Natural killer cell (primary cell): Measurements from ENCODE around the gene GSE1. TPM values are rescaled to one million over a fixed set of nuclear protein-coding genes. Genes with fewer than 3 reads are reported as not detected.
A peak's percentile ranks its signal among the peaks of the same experiment; 100 is the strongest.

Experiments
- ATAC-seq, 3 donors: fragments of 150-1000 bp in 2 of 3; fragments of 200-7000 bp in 1 of 3; cut with Tn5 transposase; 1 replicate in 1 of 3; 2 replicates in 2 of 3; pipeline ENCODE4 v1.10.0; 2021; ENCODE audit warnings: mild to moderate bottlenecking in 2 of 3, moderate library complexity in 2 of 3
- DNase-seq, 2 donors: peaks; one replicate each; pipeline versions ENCODE4 v3.0.0 to v3.0.0-alpha.2; 2013 to 2021; ENCODE audit warnings: mixed read lengths in 1 of 2
- H3K27ac ChIP-seq: one replicate; pipeline ENCODE4 v1.5.1; 2013; ENCODE audit warnings: mild to moderate bottlenecking, low read length
- H3K27me3 ChIP-seq: one replicate; pipeline ENCODE4 v1.6.1; 2013; ENCODE audit warnings: low read length; ENCODE audit not compliant: control insufficient read depth, insufficient read depth
- H3K36me3 ChIP-seq: one replicate; pipeline ENCODE4 v1.6.1; 2013; ENCODE audit warnings: low read length; ENCODE audit not compliant: control insufficient read depth, insufficient read depth
- H3K4me1 ChIP-seq: one replicate; pipeline ENCODE4 v1.6.1; 2013; ENCODE audit warnings: low read length; ENCODE audit not compliant: control insufficient read depth, insufficient read depth
- H3K4me3 ChIP-seq: one replicate; pipeline ENCODE4 v1.5.1; 2013; ENCODE audit warnings: low read length
- H3K9me3 ChIP-seq: one replicate; pipeline ENCODE4 v1.6.1; 2013; ENCODE audit warnings: low read length; ENCODE audit not compliant: control insufficient read depth, insufficient read depth
- H3K27ac Mint-ChIP-seq, 2 donors: one replicate each; pipeline ENCODE4 v1.8.0; 2022; ENCODE audit warnings: mild to moderate bottlenecking in 2 of 2, mixed read lengths in 2 of 2, moderate library complexity in 1 of 2
- H3K27me3 Mint-ChIP-seq, 2 donors: one replicate each; pipeline ENCODE4 v1.8.0; 2022; ENCODE audit warnings: low read depth in 2 of 2, mixed read lengths in 2 of 2
- H3K36me3 Mint-ChIP-seq: one replicate; pipeline ENCODE4 v1.8.0; 2022; ENCODE audit warnings: mixed read lengths
- H3K4me1 Mint-ChIP-seq, 2 donors: one replicate each; pipeline ENCODE4 v1.8.0; 2022; ENCODE audit warnings: mixed read lengths in 2 of 2
- H3K4me3 Mint-ChIP-seq: one replicate; pipeline ENCODE4 v1.8.0; 2022; ENCODE audit warnings: mild to moderate bottlenecking, moderate library complexity, mixed read lengths
- H3K9me3 Mint-ChIP-seq, 2 donors: one replicate each; pipeline ENCODE4 v1.8.0; 2022; ENCODE audit warnings: mixed read lengths in 2 of 2
- WGBS: methylation state at CpG from one replicate; pipeline ENCODE4 v1.1.7; 2013; ENCODE audit warnings: missing lambda C conversion rate; ENCODE audit not compliant: insufficient coverage; 5-methylcytosine and 5-hydroxymethylcytosine counted together
- intact Hi-C: fragments of 100-400 bp; cut with micrococcal nuclease; formaldehyde crosslinking; loops from one replicate; pipeline ENCODE4 v1.14.2; 2022
- total RNA-seq, 4 donors: library from RNA; stranded (reverse); fragments of 120-200 nt in 1 of 4; gene quantifications; one replicate each; pipeline versions ENCODE4 v1.2.3 to v1.2.4, GENCODE V29; 2013 to 2022
- TF ChIP-seq, protein P1 (sequence below): fragments of 200-600 bp; IDR thresholded peaks from one replicate; pipeline ENCODE4 v1.8.0; 2022; ENCODE audit warnings: antibody characterized with exemption

Gene GSE1
- total RNA-seq, result 100 to 1,000 TPM; 232 to 277 (median 233) TPM
- 58.8 TPM for total RNA-seq (2013)

DNA sequence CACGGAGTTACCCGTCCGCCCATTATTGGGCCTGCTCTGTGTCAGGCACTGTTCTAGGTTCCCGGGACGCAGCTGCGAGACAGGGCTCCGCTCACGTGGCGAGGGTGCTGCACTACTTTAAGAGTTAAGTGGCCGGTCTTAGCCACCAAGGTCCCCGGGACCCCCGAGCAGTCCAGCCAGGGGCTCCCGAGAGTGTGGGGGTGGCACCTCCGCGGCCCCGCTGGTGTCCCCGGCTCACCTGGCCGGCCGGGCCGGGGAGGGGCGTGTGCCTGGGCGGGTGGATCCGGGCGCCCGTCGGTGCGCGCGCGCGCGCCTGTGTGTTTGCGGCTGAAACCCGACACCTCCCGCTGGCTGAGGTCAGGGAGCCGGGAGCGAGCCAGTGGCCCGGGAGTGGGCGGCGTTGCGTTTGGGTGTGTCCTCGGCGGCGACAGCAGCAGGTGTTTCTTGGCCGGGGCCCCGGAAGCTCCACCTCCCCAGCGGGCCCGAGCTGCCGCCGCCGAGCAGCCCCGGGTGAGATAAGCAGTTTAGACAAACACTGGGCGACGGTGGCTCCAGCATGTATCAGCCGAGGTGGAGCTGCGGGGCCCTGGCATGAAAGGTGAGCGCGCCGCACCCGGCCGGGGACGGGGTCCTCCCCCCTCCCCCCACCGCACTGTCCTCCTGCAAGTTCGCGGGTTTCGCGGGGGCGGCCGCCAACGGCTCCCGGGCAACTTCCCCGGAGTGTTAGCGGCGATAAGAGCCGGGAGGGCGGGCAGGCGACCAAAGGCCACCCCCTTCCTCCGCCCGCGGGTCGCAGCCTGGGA, at the start of gene GSE1:
Gene GSE1, plus strand, starts transcription at position 522 of the 803 bp plus-strand sequence. Its CDS starts 70 bp downstream, at position 592.
- DNase-seq (peak; percentile 53 to 76), ATAC-seq (peak; percentile 20 to 23 (median 20))
- H3K27ac Mint-ChIP-seq, result peak within 1 kb of the TSS in 1 of 2 donors; percentile 63
- H3K27ac ChIP-seq, result peak within 1 kb of the TSS; percentile 49
- H3K9me3 ChIP-seq, result no peaks in the 10 kb centered on the region
- intact Hi-C loops, result loop anchor here (10.0 kb wide), 1 partner anchor 308 kb away; no protein-coding TSS in a partner anchor
- H3K4me3 Mint-ChIP-seq, result peak within 1 kb of the TSS; percentile 81
- peak within 1 kb of the TSS; percentile 52 for H3K4me3 ChIP-seq
- H3K27me3 ChIP-seq, result no peaks in the 10 kb centered on the region
- H3K9me3 Mint-ChIP-seq, result no peaks in the 10 kb centered on the region
- peaks cover 87% of the 10 kb centered on the region for H3K4me1 ChIP-seq
- no peaks in the 10 kb centered on the region for H3K36me3 Mint-ChIP-seq
- WGBS, result under 1% methylated on average over 81 of the region's 81 CpGs
- TF ChIP-seq, protein P1, sequence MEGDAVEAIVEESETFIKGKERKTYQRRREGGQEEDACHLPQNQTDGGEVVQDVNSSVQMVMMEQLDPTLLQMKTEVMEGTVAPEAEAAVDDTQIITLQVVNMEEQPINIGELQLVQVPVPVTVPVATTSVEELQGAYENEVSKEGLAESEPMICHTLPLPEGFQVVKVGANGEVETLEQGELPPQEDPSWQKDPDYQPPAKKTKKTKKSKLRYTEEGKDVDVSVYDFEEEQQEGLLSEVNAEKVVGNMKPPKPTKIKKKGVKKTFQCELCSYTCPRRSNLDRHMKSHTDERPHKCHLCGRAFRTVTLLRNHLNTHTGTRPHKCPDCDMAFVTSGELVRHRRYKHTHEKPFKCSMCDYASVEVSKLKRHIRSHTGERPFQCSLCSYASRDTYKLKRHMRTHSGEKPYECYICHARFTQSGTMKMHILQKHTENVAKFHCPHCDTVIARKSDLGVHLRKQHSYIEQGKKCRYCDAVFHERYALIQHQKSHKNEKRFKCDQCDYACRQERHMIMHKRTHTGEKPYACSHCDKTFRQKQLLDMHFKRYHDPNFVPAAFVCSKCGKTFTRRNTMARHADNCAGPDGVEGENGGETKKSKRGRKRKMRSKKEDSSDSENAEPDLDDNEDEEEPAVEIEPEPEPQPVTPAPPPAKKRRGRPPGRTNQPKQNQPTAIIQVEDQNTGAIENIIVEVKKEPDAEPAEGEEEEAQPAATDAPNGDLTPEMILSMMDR, result no peak
- peaks cover 38 to 72% of the 10 kb centered on the region in 2 donors for H3K4me1 Mint-ChIP-seq
- H3K36me3 ChIP-seq, result no peaks in the 10 kb centered on the region
- H3K27me3 Mint-ChIP-seq, result no peaks in the 10 kb centered on the region

DNA sequence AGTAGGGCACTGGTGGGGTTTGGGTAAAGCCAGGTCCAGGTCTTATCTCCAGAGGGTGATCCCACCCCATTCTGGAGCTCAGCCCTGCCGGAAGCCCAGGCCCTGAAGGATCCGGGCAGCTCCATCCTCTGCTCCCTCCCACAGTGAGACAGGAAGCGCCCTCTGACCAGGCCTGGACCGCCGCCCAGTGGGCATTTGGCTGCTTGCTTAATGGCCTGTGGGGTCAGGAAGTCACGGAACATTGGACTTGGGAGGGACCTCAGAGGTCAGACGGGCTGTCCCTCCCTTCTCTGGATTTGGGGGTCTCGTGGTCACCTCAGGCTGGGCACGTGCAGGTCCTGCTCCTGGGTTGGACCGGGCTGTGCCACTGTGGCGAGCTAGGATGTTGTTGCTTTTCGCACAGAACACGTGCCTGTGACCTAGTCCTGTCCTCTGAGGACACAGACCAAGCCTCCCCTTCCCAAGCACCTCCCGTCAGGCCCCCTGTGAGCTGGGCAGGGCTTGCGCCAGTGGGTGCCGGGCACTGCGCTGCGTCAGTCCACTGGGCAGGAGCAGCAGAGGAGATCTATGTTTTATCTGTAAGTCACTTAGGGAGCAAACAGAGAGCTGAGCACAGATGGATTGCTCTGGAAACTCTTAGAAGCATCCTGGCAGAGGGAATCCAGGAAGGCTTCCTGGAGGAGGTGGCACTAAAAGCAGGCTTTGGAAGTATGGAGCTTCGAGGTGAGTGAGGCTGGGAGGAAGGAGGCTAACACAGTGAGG, 49.4 kb upstream of the GSE1 start:
- Histone ChIP-seq H3K27ac (no peak overlapping the region), H3K4me1 (peaks cover 85% of the 10 kb centered on the region), H3K36me3 (no peaks in the 10 kb centered on the region), H3K27me3 (no peaks in the 10 kb centered on the region), H3K4me3 (no peak overlapping the region), H3K9me3 (no peaks in the 10 kb centered on the region)
- intact Hi-C loops, result no loop called here
- Mint-ChIP-seq H3K9me3 (no peaks in the 10 kb centered on the region), H3K4me3 (peak overlapping the region; percentile 76), H3K27me3 (no peaks in the 10 kb centered on the region), H3K27ac (peak overlapping the region; percentile 96 to 99), H3K4me1 (peaks cover 94 to 97% of the 10 kb centered on the region in 2 donors), H3K36me3 (no peaks in the 10 kb centered on the region)
- no peak for ATAC-seq
- TF ChIP-seq, protein P1, result no peak
- no peak for DNase-seq
- WGBS, result 83% methylated on average over 19 of the region's 19 CpGs

DNA sequence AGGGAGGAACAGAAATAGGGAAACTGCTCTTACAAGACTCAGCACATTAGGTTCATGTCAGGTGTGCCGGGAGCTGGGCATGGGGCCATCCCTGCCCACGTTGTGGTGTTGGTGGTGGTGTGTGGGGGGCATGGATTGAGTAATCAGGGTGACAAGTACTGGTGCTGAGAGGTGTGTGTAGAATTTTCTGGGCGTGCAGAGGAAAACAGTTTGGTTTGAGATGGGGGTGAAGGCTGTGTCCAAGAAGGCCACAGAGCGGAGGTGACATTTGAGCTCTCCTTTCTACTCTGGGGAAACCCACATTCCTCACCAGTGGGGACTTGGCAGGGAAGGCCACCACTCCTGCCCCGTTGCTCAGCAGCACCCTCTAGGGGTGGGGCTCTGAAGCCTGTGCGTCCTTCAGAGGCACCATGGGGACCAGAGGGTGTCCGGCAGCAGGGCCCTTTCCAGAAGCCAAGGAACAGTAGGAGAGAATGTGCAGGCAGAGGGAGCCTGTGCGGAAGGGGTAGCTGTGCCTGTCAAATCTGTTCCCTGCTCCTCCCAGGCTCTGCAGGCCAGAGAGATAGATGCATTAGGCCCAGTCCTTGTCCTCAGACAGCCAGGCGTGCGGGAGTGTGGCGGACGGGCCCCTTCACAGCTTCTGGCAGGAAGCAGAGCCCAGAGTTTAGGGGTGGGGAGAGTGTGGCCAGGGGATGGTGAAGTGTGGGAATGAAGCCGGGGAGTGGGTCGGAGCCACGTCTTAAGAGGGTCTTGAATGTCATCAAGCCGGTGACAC, 48.7 kb upstream of the GSE1 start:
- DNase-seq (peak in 1 of 2 donors; percentile 67), ATAC-seq (peak in 2 of 3 donors; percentile 10 to 24)
- Histone ChIP-seq H3K27ac (peak overlapping the region; percentile 1), H3K36me3 (no peaks in the 10 kb centered on the region), H3K27me3 (no peaks in the 10 kb centered on the region), H3K4me3 (no peak overlapping the region), H3K9me3 (no peaks in the 10 kb centered on the region), H3K4me1 (peaks cover 85% of the 10 kb centered on the region)
- intact Hi-C loops, result loop anchor here (5.0 kb wide), 1 partner anchor 42 kb away; no protein-coding TSS in a partner anchor
- H3K4me1 Mint-ChIP-seq, result peaks cover 94 to 97% of the 10 kb centered on the region in 2 donors
- WGBS, result 67% methylated on average over 16 of the region's 16 CpGs
- TF ChIP-seq, protein P1, result peak; percentile 56
- no peaks in the 10 kb centered on the region for H3K27me3 Mint-ChIP-seq
- H3K36me3 Mint-ChIP-seq, result no peaks in the 10 kb centered on the region
- H3K9me3 Mint-ChIP-seq, result no peaks in the 10 kb centered on the region
- peak overlapping the region; percentile 76 for H3K4me3 Mint-ChIP-seq
- peak overlapping the region; percentile 96 to 99 for H3K27ac Mint-ChIP-seq
